Adipocyte (in vitro differentiated cells): ENCODE data around the gene SYDE2.
"Not testable (repeated sequence)": the region's sequence is repeated elsewhere in the genome, so short reads cannot be mapped to it uniquely, and the experiment has no call there.

Source experiments
- DNase-seq: peaks from one replicate; pipeline ENCODE4 v3.0.0-alpha.2; 2015; ENCODE audit warnings: low read depth
- H3K27me3 ChIP-seq: replicated peaks from 2 replicates; pipeline ENCODE4 v1.7.0; 2013; ENCODE audit warnings: mild to moderate bottlenecking, low read length, moderate library complexity; ENCODE audit not compliant: control insufficient read depth, insufficient read depth
- H3K36me3 ChIP-seq: 2 replicates; pipeline ENCODE4 v1.7.0; 2013; ENCODE audit warnings: low read length, mild to moderate bottlenecking, moderate library complexity; ENCODE audit not compliant: control insufficient read depth, insufficient read depth, severe bottlenecking
- H3K4me1 ChIP-seq: 2 replicates; pipeline ENCODE4 v1.7.0; 2013; ENCODE audit warnings: mild to moderate bottlenecking, low read length, moderate library complexity; ENCODE audit not compliant: control insufficient read depth, insufficient read depth
- H3K4me3 ChIP-seq: 2 replicates; pipeline ENCODE4 v1.7.0; 2013; ENCODE audit warnings: mild to moderate bottlenecking, low read length, moderate library complexity
- H3K9ac ChIP-seq: 2 replicates; pipeline ENCODE4 v1.7.0; 2013; ENCODE audit warnings: mild to moderate bottlenecking, low read length, moderate library complexity
- H3K9me3 ChIP-seq: 2 replicates; pipeline ENCODE4 v1.7.0; 2013; ENCODE audit warnings: mild to moderate bottlenecking, low read length, moderate library complexity; ENCODE audit not compliant: control insufficient read depth

Gene SYDE2

DNA sequence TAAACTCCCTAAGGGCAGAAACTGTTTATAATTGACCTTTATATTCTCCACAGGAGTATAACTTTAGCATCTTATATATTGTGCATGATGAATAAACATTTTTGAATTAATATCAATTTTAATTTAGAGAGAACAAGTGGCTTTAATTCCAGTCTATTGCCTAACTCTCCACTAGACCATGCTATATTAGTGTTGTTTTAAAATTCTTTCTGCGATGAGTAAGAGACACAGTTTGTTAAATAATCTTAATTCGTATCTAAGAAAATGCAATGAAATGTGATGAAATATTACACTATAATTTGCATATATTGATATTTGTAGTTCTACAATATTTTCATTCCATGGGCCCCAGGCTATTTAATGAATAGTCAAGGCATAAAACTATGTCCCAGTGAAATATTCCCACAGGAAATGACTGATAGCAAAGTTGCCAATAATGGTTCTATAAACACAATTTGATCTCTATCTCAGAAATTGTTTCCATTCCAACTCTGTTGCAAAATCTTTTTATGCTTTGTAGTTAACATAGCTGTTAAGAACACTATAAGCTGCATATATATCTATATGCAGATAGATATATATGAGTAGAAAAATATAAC is 2.9 kb upstream of the SYDE2 start:
- Histone ChIP-seq H3K4me3 (peak overlapping the region; percentile 23), H3K27me3 (peaks cover 4% of the 10 kb centered on the region), H3K4me1 (peaks cover 33% of the 10 kb centered on the region), H3K9me3 (no peaks in the 10 kb centered on the region), H3K9ac (no peak overlapping the region), H3K36me3 (no peaks in the 10 kb centered on the region)
- DNase-seq: peak; percentile 75

DNA sequence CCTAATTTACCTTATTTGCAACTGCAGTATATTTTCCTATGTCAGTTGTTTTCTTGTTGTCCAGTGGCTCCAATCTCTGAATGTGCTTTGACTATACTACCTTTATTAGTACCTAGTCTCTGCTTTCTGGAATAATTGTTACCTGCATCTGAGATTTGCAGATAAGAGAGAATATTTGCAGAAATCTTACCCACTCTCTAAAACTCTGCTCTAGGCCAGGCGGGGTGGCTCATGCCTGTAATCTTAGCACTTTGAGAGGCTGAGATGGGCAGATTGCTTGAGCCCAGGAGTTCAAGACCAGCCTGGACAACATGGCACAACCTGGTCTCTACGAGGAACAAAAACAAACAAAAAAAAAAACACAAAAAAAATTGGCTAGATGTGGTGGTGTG is 2.0 kb upstream of the SYDE2 start:
- H3K27me3 ChIP-seq: peaks cover 2% of the 10 kb centered on the region
- H3K4me3 ChIP-seq: no peak overlapping the region
- no peak for DNase-seq
- no peaks in the 10 kb centered on the region for H3K36me3 ChIP-seq
- peaks cover 33% of the 10 kb centered on the region for H3K4me1 ChIP-seq
- H3K9ac ChIP-seq: no peak overlapping the region
- H3K9me3 ChIP-seq: no peaks in the 10 kb centered on the region

DNA sequence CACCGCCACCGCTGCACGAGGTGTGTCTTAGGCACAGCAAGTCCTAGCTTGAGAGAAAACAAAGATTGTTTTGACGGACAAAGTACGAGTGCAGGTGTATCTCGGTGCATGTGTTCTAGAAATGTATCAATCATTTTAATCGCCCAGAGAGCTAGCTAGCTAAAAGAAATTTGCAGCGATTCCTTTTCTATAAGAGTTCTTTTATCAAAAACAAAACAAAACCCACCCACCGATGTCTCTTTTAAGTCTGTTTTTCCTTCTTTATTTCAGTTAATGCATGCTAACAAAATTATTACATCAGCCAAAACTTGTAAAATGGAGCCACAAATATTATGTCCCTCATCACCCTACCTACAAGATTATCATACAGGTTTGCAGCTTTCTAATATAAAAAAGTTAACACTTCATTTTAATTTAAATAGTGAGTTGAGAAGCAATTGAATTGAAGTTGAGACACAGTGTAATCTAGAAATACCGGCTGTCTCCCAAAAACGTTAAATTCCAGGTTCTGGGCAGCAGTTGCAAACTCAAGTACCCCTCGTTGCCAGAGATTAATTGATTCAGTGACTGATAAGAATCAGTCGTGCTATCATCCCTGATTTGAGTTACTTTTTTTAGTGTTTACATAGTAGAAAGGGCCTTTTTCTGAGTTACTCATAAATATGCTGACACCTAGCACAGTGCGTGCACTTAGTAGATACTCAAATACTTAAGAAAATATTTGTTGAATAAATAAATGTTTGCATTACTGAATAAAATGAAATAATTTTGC is 1.5 kb upstream of the SYDE2 start:
- Histone ChIP-seq H3K9me3 (no peaks in the 10 kb centered on the region), H3K27me3 (no peaks in the 10 kb centered on the region), H3K36me3 (no peaks in the 10 kb centered on the region), H3K4me1 (peaks cover 34% of the 10 kb centered on the region), H3K4me3 (peak overlapping the region; percentile 87), H3K9ac (peak overlapping the region; percentile 94)
- no peak for DNase-seq

DNA sequence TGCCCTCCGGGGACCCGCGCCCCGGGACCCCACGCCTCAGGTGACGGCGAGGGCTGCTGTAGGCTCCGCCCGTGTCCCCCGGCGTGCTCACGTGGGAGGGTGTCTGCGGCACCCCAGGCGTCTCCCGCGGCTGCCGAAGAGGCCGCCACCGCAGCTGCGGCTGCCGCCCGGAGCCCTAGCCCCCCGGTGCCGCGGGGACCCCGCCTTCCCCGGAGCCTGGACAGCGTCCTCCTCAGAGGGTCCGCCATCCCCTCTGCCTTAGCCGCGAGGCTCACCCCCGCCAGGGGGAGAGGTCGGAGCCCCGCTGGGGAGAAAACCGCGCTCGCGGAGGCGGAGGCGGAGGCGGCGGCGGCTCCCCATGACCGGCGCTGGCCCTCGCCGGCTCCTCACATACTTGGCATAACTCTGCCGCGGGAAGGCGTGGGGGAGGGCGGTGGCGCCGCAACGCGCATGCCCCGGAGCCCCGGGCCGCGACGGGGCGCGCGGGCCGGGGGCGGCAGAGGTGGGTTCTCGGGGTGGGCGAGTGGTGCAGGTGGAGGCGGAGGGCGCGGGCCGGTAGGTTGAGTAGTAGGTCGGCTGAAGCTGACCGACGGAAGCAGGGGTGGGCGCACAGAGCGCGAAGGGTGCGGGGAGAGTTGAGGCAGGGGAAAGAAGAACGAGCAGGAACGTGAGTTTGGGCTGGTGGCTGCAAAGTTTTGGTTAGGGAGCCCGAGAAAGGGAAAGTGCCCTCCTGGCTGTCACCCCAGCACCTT is 700 bp upstream of the SYDE2 start:
- peak overlapping the region; percentile 87 for H3K4me3 ChIP-seq

DNA sequence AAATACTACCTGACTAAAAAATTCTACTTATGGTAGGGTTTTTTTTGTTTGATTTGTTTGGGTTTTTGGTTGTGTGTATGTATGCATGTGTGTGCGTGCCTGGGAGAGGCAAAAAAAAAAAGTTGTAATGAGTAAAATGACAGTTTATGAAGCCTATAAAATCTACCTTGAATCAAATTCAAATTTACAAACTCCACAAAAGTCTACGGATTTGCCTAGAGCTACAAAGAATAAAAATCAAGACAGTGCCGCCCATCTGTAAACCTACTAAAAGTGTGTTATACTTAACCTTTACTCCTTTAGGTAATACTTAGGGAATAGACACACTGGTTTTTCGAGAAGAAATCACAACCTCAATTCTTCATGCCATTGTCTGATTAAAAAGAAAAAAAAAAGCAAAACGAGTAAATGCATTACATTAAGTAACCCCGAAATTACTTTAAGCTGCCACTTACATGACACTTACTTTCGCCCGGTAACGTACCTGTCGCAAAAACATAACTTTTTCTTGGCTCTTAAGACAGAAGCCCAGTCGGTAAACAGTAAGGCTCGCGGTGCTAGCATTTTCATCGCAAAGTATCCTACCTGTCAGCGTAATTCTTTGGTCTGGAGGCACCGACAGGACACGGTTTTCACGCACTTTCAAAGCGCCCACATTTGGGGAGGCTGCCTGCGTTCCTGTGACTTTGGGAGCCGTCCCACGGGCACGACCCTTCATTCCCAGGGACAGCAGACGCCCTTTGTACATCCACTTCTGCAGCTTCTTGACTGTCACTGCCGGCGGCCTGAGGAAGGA is 951 bp downstream of the SYDE2 start:
- DNase-seq: no peak

More for the DNA sequence above, 700 bp upstream of the SYDE2 start:
- no peaks in the 10 kb centered on the region for H3K27me3 ChIP-seq
- peaks cover 37% of the 10 kb centered on the region for H3K4me1 ChIP-seq
- no peaks in the 10 kb centered on the region for H3K9me3 ChIP-seq
- peak; percentile 90 for DNase-seq
- peak overlapping the region; percentile 94 for H3K9ac ChIP-seq
- H3K36me3 ChIP-seq: no peaks in the 10 kb centered on the region

DNA sequence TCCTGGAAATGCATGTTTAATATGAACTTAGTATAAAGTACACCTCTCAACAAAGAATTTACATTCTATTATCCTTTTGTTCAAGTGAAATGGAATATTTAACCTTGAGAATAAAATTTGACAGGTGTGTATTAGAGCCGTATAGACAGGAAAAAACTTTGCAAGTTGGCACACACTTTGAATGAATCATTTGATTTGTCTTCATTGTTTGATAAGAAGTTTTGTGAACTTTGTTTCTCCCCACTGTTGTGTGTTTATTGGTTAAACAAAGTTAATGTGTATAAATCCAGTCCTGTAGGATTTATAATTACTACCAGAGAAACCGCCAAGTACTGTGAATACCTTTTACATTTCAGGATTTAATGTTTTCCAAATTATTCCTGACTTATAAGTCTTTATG is 2.0 kb downstream of the SYDE2 start:
- DNase-seq: no peak
- no peaks in the 10 kb centered on the region for H3K36me3 ChIP-seq
- peak overlapping the region; percentile 87 for H3K4me3 ChIP-seq
- H3K27me3 ChIP-seq: no peaks in the 10 kb centered on the region
- no peaks in the 10 kb centered on the region for H3K9me3 ChIP-seq
- peaks cover 28% of the 10 kb centered on the region for H3K4me1 ChIP-seq
- H3K9ac ChIP-seq: peak overlapping the region; percentile 26

More for the DNA sequence above, 951 bp downstream of the SYDE2 start:
- Histone ChIP-seq H3K36me3 (no peaks in the 10 kb centered on the region), H3K27me3 (no peaks in the 10 kb centered on the region), H3K9me3 (no peaks in the 10 kb centered on the region), H3K9ac (peak overlapping the region; percentile 94), H3K4me1 (peaks cover 38% of the 10 kb centered on the region), H3K4me3 (peak overlapping the region; percentile 87)

DNA sequence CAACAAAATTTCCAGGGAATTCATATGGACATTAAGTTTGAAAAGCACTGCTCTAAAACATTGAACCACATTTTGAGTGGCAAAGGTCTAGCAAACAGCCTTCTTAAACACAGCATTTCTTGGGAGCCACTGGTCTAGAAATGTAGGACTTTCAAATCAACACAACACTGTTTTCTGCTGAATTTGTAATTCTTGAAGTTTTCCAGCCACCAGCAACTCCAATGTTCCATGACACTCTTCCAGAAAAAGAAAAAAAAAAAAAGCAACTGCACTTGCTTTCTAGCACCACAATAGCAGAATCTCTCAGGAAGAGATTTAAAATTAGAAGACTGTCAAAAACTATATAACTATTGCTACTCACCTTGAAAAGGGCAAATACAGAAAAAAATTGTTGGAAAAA is 4.5 kb downstream of the SYDE2 start:
- Histone ChIP-seq H3K4me3 (no peak overlapping the region), H3K9ac (no peak overlapping the region), H3K36me3 (no peaks in the 10 kb centered on the region), H3K9me3 (no peaks in the 10 kb centered on the region), H3K4me1 (peaks cover 10% of the 10 kb centered on the region), H3K27me3 (no peaks in the 10 kb centered on the region)
- DNase-seq: peak; percentile 24

DNA sequence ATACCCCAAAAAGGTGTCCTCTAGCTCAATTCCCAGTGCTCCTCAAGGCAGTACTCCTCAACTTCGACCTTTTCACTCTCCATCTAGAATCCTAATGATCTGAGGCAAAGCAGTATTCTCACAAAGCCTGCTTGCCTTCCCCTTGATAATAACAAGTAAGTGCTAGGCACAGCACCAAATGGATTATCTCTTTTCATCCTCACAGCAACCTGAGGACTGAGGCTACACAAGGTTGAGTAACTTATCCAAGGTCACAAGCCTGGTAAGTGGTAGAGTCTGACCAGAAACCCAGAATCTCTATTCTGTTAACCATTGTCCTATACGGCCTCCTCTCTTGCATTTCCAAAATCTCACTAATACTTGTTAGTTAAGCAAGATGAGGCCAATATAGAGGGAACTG is 5.1 kb downstream of the SYDE2 start:
- Histone ChIP-seq H3K9ac (no peak overlapping the region), H3K4me1 (peaks cover 10% of the 10 kb centered on the region), H3K27me3 (no peaks in the 10 kb centered on the region), H3K4me3 (no peak overlapping the region), H3K9me3 (no peaks in the 10 kb centered on the region), H3K36me3 (no peaks in the 10 kb centered on the region)
- DNase-seq: peak; percentile 13

DNA sequence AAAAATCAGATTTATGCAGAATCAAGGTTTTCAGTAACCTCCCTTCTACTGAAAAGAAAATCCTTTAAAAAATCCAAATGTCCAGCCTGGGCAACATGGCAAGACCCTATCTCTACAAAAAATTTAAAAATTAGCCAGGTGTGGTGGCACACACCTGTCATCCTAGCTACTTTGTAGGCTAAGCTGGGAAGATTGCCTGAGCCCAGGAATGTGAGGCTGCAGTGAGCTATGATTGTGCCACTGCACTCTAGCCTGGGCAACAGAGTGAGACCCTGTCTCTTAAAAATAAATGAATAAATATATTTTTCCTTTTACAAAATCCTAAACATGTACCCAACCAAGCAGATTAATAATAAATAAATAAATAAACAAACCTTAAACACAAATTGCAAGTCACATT is 8.7 kb downstream of the SYDE2 start:
- not testable (repeated sequence) for H3K27me3 ChIP-seq, H3K9ac ChIP-seq, H3K4me1 ChIP-seq, H3K9me3 ChIP-seq, DNase-seq, H3K4me3 ChIP-seq
- H3K36me3 ChIP-seq: peaks cover 25% of the 10 kb centered on the region

DNA sequence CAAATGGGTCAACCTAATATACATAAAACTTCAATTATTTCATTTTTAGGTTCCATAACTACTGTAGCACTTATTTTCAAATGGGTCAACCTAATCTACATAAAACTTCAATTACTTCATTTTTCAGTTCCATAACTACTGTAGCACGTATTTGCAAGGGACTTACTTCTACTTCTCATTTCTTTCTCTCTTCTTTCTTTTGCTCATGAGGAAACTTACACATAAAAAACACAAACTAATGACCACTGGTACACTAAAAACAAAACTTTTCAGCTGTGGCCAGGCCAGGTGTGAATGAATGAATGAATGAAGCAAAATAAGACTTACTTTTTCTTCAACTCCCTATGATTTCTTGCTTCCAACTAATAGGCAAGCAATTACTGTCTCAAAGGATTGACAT is 11.7 kb downstream of the SYDE2 start:
- Histone ChIP-seq H3K36me3 (peaks cover 25% of the 10 kb centered on the region), H3K9ac (no peak overlapping the region), H3K27me3 (no peaks in the 10 kb centered on the region), H3K9me3 (no peaks in the 10 kb centered on the region), H3K4me3 (no peak overlapping the region), H3K4me1 (no peaks in the 10 kb centered on the region)
- DNase-seq: no peak

DNA sequence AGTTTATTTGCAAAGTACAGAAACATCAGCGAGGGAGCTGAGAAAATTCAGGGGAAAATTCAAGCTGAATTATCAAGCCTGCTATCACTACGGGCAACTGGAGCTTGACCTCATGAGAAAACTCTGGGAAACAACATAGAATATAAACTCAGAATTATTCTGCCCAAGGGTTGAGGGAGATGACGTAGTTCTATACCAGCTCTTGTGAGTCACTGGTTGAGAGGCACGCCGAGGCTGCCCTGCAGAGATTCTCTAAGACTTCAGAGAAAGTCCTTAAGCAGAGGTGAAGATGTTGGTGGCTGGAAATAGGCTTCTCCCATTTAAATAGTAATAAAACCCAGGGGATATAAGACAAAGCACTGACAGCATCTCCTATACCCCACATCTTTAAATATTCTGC is 12.3 kb downstream of the SYDE2 start:
- Histone ChIP-seq H3K36me3 (peaks cover 25% of the 10 kb centered on the region), H3K9ac (no peak overlapping the region), H3K9me3 (no peaks in the 10 kb centered on the region), H3K4me1 (no peaks in the 10 kb centered on the region), H3K4me3 (no peak overlapping the region), H3K27me3 (no peaks in the 10 kb centered on the region)
- no peak for DNase-seq
